Heart left ventricle (tissue), 13 donors: Measurements from ENCODE around the gene RNF5.

Source experiments
- POLR2A ChIP-seq, 2 donors: fragments of 450-650 bp; IDR thresholded peaks; one replicate each; pipeline ENCODE4 v1.6.1; 2017; ENCODE audit warnings: antibody characterized with exemption in 2 of 2, mild to moderate bottlenecking in 2 of 2, moderate library complexity in 2 of 2
- TF ChIP-seq, protein P1 (sequence below), 12 donors: fragments of 200-600 bp; sonication (generic) in 4 of 12; IDR thresholded peaks; one replicate each; pipeline versions ENCODE4 v1.5.0 to v1.8.0; 2018 to 2022; ENCODE audit warnings: antibody characterized with exemption in 12 of 12, mild to moderate bottlenecking in 5 of 12
- donor health status: ischemic (EF 13 %, LVEDD 7.1; RV severe dilation, severe dysfunction).
- donor health status: DM: no; HTN: yes; CAD: no.
- donor health status: DM: no; HTN: no; CAD: no.
- donor health status: ischemic (EF 25% LVEDD 6.9; RV normal size, moderate dysfunction).
- donor health status: ischemic (EF 25% LVEDD 5.7; RV mildly dilated, moderate dysfunction).
- donor health status: ischemic (EF 35%, LVEDD 5.7; RV mildly dilated, moderate dysfunction).
- donor health status: nonischemic (EF 11% LVEDD 7.7; RV severe dilation, severe dysfunction).
- donor health status: DM: yes; HTN: yes; CAD: no.
- donor health status: PGD.
- donor health status: ischemic (EF 29% LVEDD 5.4; RV normal size, mild dysfunction).
- donor health status: nonischemic (EF 23%, LVEDD 6.1; RV moderate dilation, normal function).

DNA sequence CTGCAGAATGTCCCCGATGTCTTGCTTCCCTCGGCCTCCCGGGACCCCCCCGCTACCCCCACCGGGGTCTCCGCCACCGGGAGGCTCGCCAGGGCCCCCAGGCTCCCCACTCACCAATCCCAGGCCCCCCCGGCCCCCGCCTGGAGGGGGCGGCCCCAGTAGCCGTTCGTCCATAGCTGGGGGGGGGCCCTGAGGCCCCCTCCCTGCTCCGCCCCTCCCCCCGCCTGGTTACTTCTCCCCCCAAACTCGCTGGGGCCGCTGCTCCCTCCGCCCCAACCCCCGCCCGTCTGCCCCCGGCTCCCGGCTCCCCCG is 11.5 kb downstream of the RNF5 start:
- TF ChIP-seq, protein P1, sequence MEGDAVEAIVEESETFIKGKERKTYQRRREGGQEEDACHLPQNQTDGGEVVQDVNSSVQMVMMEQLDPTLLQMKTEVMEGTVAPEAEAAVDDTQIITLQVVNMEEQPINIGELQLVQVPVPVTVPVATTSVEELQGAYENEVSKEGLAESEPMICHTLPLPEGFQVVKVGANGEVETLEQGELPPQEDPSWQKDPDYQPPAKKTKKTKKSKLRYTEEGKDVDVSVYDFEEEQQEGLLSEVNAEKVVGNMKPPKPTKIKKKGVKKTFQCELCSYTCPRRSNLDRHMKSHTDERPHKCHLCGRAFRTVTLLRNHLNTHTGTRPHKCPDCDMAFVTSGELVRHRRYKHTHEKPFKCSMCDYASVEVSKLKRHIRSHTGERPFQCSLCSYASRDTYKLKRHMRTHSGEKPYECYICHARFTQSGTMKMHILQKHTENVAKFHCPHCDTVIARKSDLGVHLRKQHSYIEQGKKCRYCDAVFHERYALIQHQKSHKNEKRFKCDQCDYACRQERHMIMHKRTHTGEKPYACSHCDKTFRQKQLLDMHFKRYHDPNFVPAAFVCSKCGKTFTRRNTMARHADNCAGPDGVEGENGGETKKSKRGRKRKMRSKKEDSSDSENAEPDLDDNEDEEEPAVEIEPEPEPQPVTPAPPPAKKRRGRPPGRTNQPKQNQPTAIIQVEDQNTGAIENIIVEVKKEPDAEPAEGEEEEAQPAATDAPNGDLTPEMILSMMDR (IDR thresholded peaks at IDR 0.05) = no peak
- TF ChIP-seq POLR2A (IDR thresholded peaks at IDR 0.05) = no peak
